Measurements from ENCODE around the gene UTP11.

DNA sequence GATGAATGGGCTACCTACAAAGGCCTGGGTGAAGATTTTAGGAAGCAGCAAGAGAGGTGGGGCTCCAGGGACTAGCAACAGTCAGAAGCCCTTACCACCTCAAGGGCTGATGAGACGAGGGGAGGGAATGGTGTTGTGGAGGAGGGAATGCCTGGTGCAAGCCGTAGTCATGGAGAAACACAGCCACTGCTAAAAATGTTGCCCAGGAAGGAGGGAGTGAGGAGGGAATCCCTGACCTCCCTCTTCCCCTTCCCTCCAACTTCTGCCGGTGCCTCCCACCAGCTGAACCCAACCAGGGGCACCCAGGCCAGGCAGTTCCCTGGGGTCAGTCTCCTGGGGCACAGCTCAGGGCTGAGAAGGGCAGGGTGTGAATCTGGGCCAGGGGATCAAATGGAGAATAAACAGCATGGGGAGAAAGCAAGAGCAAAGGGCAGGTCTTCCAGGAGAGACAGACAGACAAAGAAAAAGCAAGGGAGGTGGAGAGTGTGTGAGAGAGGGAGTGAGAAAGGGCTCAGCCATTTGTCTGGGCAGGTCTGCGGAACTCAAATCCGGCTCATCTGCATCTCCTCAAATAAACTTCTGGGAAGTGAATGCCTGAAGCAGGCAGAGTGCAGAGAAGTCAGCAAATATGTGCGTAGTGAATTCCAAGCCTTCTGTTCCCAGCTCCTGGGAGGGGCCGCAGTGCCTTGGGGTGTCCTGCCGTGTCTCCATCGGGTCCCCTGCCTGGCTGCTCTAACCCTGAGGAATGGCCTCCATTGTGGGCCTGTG is 61.2 kb downstream of the UTP11 start:
- no peak for TF ChIP-seq GATA2 (IDR thresholded peaks at IDR 0.05; ENCODE audit: low read depth, low read length)
- no peak for TF ChIP-seq GATA3 (IDR thresholded peaks at IDR 0.05; ENCODE audit: low read depth, low read length)

Measured in SH-SY5Y (cell line).